GM12878 (cell line): ENCODE results near the gene NOXA1. TPM values are rescaled to one million over a fixed set of nuclear protein-coding genes. Genes with fewer than 3 reads are reported as not detected.

Experiments
- ATF7 ChIP-seq: fragments of 450-650 bp; IDR thresholded peaks from 2 replicates; pipeline ENCODE4 v1.6.1; 2016; ENCODE audit warnings: low read depth, mild to moderate bottlenecking
- BACH1 ChIP-seq: fragments of 450-650 bp; IDR thresholded peaks from 2 replicates; pipeline ENCODE4 v1.6.1; 2017; ENCODE audit warnings: mild to moderate bottlenecking, borderline replicate concordance
- BMI1 ChIP-seq: fragments of 450-650 bp; IDR thresholded peaks from 2 replicates; pipeline ENCODE4 v1.6.1; 2016; ENCODE audit warnings: mild to moderate bottlenecking, moderate library complexity, borderline replicate concordance
- CEBPB ChIP-seq, 2 experiments: fragments of 150-350 bp in 1 of 2; IDR thresholded peaks; 2 replicates each; pipeline ENCODE4 v1.6.1; 2012 to 2014; ENCODE audit warnings: low read depth in 2 of 2, low read length in 2 of 2, borderline replicate concordance in 1 of 2, inconsistent platforms in 1 of 2
- CHD2 ChIP-seq: IDR thresholded peaks from 2 replicates; pipeline ENCODE4 v1.6.1; 2011; ENCODE audit warnings: low read depth, low read length, improper control_type of control experiment, borderline replicate concordance
- CREB1 ChIP-seq: IDR thresholded peaks from 2 replicates; pipeline ENCODE4 v1.6.1; 2012; ENCODE audit warnings: low read depth, mild to moderate bottlenecking, inconsistent platforms
- EGR1 ChIP-seq, 2 experiments: IDR thresholded peaks; 1 replicate in 1 of 2; 2 replicates in 1 of 2; pipeline ENCODE4 v1.6.1; 2011 to 2012; ENCODE audit warnings: low read depth in 2 of 2, low read length in 2 of 2, borderline replicate concordance in 1 of 2, mild to moderate bottlenecking in 1 of 2, moderate library complexity in 1 of 2
- GATAD2B ChIP-seq: fragments of 450-650 bp; conservative IDR thresholded peaks from 2 replicates; pipeline ENCODE4 v1.6.1; 2017; ENCODE audit warnings: low read depth, mild to moderate bottlenecking, moderate library complexity
- HCFC1 ChIP-seq: fragments of 150-350 bp; IDR thresholded peaks from 2 replicates; pipeline ENCODE4 v1.6.1; 2014; ENCODE audit warnings: low read length
- HDGF ChIP-seq: fragments of 450-650 bp; IDR thresholded peaks from 2 replicates; pipeline ENCODE4 v1.6.1; 2016; ENCODE audit warnings: antibody characterized with exemption
- IKZF1 ChIP-seq: fragments of 450-650 bp; conservative IDR thresholded peaks from 2 replicates; pipeline ENCODE4 v1.6.1; 2017; ENCODE audit warnings: antibody characterized with exemption, mild to moderate bottlenecking
- MYB ChIP-seq: fragments of 150-350 bp; IDR thresholded peaks from 2 replicates; pipeline ENCODE4 v1.6.1; 2014; ENCODE audit warnings: mild to moderate bottlenecking, low read depth, low read length, borderline replicate concordance
- MYC ChIP-seq: IDR thresholded peaks from 2 replicates; pipeline ENCODE4 v1.6.1; 2011; ENCODE audit warnings: mild to moderate bottlenecking, low read length, moderate library complexity, inconsistent platforms; ENCODE audit not compliant: insufficient read depth, insufficient replicate concordance, insufficient read length, severe bottlenecking
- NBN ChIP-seq: fragments of 450-650 bp; IDR thresholded peaks from 2 replicates; pipeline ENCODE4 v1.6.1; 2016
- NR2C2 ChIP-seq: IDR thresholded peaks from 2 replicates; pipeline ENCODE4 v1.6.1; 2011; ENCODE audit warnings: borderline replicate concordance, low read depth; ENCODE audit not compliant: control insufficient read depth, insufficient read length
- RAD21 ChIP-seq: IDR thresholded peaks from 2 replicates; pipeline ENCODE4 v1.6.1; 2011; ENCODE audit warnings: mild to moderate bottlenecking, low read depth, low read length, moderate library complexity; ENCODE audit not compliant: insufficient read depth
- RAD51 ChIP-seq: fragments of 450-650 bp; IDR thresholded peaks from 2 replicates; pipeline ENCODE4 v1.6.1; 2016; ENCODE audit warnings: moderate library complexity, mild to moderate bottlenecking, inconsistent platforms
- RB1 ChIP-seq: fragments of 450-650 bp; formaldehyde crosslinking; IDR thresholded peaks from 2 replicates; pipeline ENCODE4 v1.6.1; 2017; ENCODE audit warnings: mild to moderate bottlenecking, borderline replicate concordance
- RELA ChIP-seq: fragments of 450-650 bp; IDR thresholded peaks from 2 replicates; pipeline ENCODE4 v1.8.0; 2014; ENCODE audit warnings: borderline replicate concordance; ENCODE audit not compliant: partially characterized antibody
- RUNX3 ChIP-seq: IDR thresholded peaks from 2 replicates; pipeline ENCODE4 v1.6.1; 2012; ENCODE audit warnings: low read length, inconsistent platforms
- SIN3A ChIP-seq: IDR thresholded peaks from 2 replicates; pipeline ENCODE4 v1.6.1; 2012; ENCODE audit warnings: low read depth, low read length, improper control_type of control experiment
- SMARCA5 ChIP-seq: fragments of 450-650 bp; IDR thresholded peaks from 2 replicates; pipeline ENCODE4 v1.6.1; 2017; ENCODE audit warnings: mild to moderate bottlenecking
- SREBF1 ChIP-seq: IDR thresholded peaks from 2 replicates; pipeline ENCODE4 v1.6.1; 2012; ENCODE audit warnings: mild to moderate bottlenecking, low read length
- TCF12 ChIP-seq: IDR thresholded peaks from 2 replicates; pipeline ENCODE4 v1.6.1; 2011; ENCODE audit warnings: low read depth, mild to moderate bottlenecking, low read length
- TCF3 ChIP-seq: IDR thresholded peaks from 2 replicates; pipeline ENCODE4 v1.6.1; 2012; ENCODE audit warnings: low read depth, mild to moderate bottlenecking, low read length, borderline replicate concordance; ENCODE audit not compliant: insufficient read depth
- YBX1 ChIP-seq: fragments of 450-650 bp; IDR thresholded peaks from 2 replicates; pipeline ENCODE4 v1.6.1; 2016; ENCODE audit warnings: antibody characterized with exemption
- YY1 ChIP-seq: IDR thresholded peaks from 2 replicates; pipeline ENCODE4 v1.6.1; 2011; ENCODE audit warnings: low read depth, mild to moderate bottlenecking, low read length
- ZNF217 ChIP-seq: fragments of 450-650 bp; IDR thresholded peaks from 2 replicates; pipeline ENCODE4 v1.6.1; 2017; ENCODE audit warnings: antibody characterized with exemption, mild to moderate bottlenecking
- ZNF24 ChIP-seq: fragments of 450-650 bp; IDR thresholded peaks from 2 replicates; pipeline ENCODE4 v1.6.1; 2017; ENCODE audit warnings: antibody characterized with exemption, mild to moderate bottlenecking
- ZNF274 ChIP-seq: IDR thresholded peaks from one replicate; pipeline ENCODE4 v1.8.0; 2011; ENCODE audit not compliant: insufficient read length, insufficient read depth
- polyA plus RNA-seq, 11 experiments: library from polyadenylated mRNA; depleted of rRNA in 4 of 11; unstranded in 6 of 11; stranded (reverse) in 5 of 11; fragments of >200 nt; fragmentation: Nextera tagmentation in 4 of 11; fragmentation: Illumina TruSeq in 1 of 11; extraction: Ambion mirVana in 4 of 11; extraction: Trizol in 1 of 11; gene quantifications; 1 replicate in 1 of 11; 2 replicates in 10 of 11; pipeline versions ENCODE4 v1.2.1 to v1.2.3, GENCODE V29; 2011 to 2016; ENCODE audit warnings: inconsistent platforms in 2 of 11, missing spikeins in 2 of 11, low read depth in 1 of 11
- total RNA-seq, 4 experiments: library from RNA; depleted of rRNA in 3 of 4; stranded (reverse); fragments of >200 nt in 3 of 4; fragmentation: Illumina TruSeq in 1 of 4; extraction: Trizol in 1 of 4; gene quantifications; 2 replicates each; pipeline versions ENCODE4 v1.2.1 to v1.2.3, GENCODE V29; 2013 to 2021
- TF ChIP-seq, protein P1 (sequence below): fragments of 450-650 bp; conservative IDR thresholded peaks from 2 replicates; pipeline ENCODE4 v1.6.1; 2017; ENCODE audit warnings: mild to moderate bottlenecking, moderate library complexity
- TF ChIP-seq, protein P2 (sequence below): IDR thresholded peaks from 2 replicates; pipeline ENCODE4 v1.6.1; 2011; ENCODE audit warnings: low read depth, low read length, improper control_type of control experiment, borderline replicate concordance

The NOXA1 gene
- total and polyA plus RNA-seq, 10 of the 15 experiments (the other 5 are each of a cell fraction or from before 2014, with no cell fraction given), result 0.08 to 0.20 TPM; not detected in 8

DNA sequence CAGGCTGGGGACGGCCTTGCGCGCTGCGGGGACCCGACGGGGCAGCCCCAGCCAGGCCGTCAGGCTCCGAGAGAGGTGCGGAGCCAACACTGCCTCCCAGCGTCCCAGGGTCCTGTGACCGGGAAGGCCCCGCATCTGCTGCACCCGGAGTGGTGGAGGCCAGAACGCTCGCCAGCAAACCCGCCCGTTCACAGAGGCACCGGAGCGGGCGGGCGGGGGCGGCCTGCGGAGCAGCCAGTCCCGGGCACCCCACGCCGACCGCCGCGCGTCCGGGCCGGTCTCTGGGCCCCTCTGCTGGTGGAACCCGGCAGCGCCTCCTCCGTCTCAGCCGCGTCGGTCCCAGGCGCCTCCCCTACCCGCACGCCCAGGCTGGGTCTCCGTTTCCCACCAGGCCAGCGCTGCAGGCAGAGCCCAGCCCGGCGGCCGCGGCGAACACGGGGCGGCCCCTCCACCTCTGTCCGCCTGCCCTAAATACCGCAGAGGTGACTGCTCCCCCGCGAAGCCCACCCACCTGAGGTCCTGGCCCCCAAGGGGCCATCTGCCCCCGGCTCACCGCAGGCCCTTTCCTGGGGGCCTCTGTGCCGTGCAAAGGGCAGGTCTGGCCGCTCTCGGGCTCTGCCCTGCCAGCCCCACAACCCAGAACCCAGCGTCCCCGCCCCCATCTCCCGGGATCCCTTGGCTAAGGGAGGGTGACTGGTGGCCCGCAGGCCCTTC lies 16.2 kb upstream of the NOXA1 start (continued):
- TF ChIP-seq CEBPB (IDR thresholded peaks at IDR 0.05; ENCODE audit: borderline replicate concordance in 1 of 2, low read depth in 2 of 2, low read length in 2 of 2) (no peak), SMARCA5 (peak; percentile 92), RUNX3 (peak; percentile 73), BMI1 (no peak), NBN (no peak), MYC (no peak), NR2C2 (no peak), CHD2 (no peak), RAD51 (no peak), YBX1 (no peak), ATF7 (no peak), GATAD2B (peak; percentile 88), CREB1 (0 out of 2 replicates have a peak, but pooled peaks have one; percentile 26), BACH1 (peak; percentile 78), RELA (peak; percentile 64), HDGF (0 out of 2 replicates have a peak, but pooled peaks have one; percentile 45), HCFC1 (peak; percentile 28; the same call in 1 of the 2 replicates), RAD21 (peak; percentile 73), YY1 (peak; percentile 64), IKZF1 (peak; percentile 77), MYB (no peak), EGR1 (IDR thresholded peaks at IDR 0.05; ENCODE audit: borderline replicate concordance in 1 of 2, low read depth in 2 of 2, low read length in 2 of 2) (peak in 1 of 2 experiments; percentile 85; a peak in 1 of 3 replicates), TCF12 (no peak), ZNF217 (peak; percentile 45; the same call in 1 of the 2 replicates), RB1 (peak; percentile 58; the same call in 1 of the 2 replicates), TCF3 (0 out of 2 replicates have a peak, but pooled peaks have one; percentile 24), SIN3A (peak; percentile 56; the same call in 1 of the 2 replicates), SREBF1 (no peak), ZNF274 (no peak), ZNF24 (peak; percentile 61; the same call in 1 of the 2 replicates)
- TF ChIP-seq, protein P1, sequence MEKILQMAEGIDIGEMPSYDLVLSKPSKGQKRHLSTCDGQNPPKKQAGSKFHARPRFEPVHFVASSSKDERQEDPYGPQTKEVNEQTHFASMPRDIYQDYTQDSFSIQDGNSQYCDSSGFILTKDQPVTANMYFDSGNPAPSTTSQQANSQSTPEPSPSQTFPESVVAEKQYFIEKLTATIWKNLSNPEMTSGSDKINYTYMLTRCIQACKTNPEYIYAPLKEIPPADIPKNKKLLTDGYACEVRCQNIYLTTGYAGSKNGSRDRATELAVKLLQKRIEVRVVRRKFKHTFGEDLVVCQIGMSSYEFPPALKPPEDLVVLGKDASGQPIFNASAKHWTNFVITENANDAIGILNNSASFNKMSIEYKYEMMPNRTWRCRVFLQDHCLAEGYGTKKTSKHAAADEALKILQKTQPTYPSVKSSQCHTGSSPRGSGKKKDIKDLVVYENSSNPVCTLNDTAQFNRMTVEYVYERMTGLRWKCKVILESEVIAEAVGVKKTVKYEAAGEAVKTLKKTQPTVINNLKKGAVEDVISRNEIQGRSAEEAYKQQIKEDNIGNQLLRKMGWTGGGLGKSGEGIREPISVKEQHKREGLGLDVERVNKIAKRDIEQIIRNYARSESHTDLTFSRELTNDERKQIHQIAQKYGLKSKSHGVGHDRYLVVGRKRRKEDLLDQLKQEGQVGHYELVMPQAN, result peak; percentile 61
- TF ChIP-seq, protein P2, sequence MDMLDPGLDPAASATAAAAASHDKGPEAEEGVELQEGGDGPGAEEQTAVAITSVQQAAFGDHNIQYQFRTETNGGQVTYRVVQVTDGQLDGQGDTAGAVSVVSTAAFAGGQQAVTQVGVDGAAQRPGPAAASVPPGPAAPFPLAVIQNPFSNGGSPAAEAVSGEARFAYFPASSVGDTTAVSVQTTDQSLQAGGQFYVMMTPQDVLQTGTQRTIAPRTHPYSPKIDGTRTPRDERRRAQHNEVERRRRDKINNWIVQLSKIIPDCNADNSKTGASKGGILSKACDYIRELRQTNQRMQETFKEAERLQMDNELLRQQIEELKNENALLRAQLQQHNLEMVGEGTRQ, result no peak
